Prostate gland (tissue), 2 donors: ENCODE results near the gene SH3PXD2A. TPM values are rescaled to one million over a fixed set of nuclear protein-coding genes. Genes with fewer than 3 reads are reported as not detected.

Experiments
- DNase-seq: peaks from one replicate; pipeline ENCODE4 v3.0.0-alpha.2; 2019; ENCODE audit warnings: low spot score
- H3K27ac ChIP-seq, 2 donors: fragments of 200-600 bp; sonication (generic); 2 replicates each; pipeline ENCODE4 v1.5.1; 2017 to 2019
- H3K27me3 ChIP-seq: fragments of 200-600 bp; sonication (generic); replicated peaks from 2 replicates; pipeline ENCODE4 v1.5.1; 2019; ENCODE audit not compliant: insufficient read depth
- H3K36me3 ChIP-seq, 2 donors: fragments of 200-600 bp; sonication (generic); 1 replicate in 1 of 2; 2 replicates in 1 of 2; pipeline versions ENCODE4 v1.5.1 to v1.8.1; 2017 to 2019
- H3K4me1 ChIP-seq: fragments of 200-600 bp; sonication (generic); replicated peaks from 2 replicates; pipeline ENCODE4 v1.5.1; 2019
- H3K4me3 ChIP-seq, 2 donors: fragments of 200-600 bp; sonication (generic); 2 replicates each; pipeline ENCODE4 v1.5.1; 2017 to 2019
- H3K9me3 ChIP-seq: fragments of 200-600 bp; sonication (generic); 2 replicates; pipeline ENCODE4 v1.5.1; 2017
- CTCF ChIP-seq, 4 experiments: fragments of 200-600 bp in 2 of 4; fragments of 450-650 bp in 2 of 4; sonication (generic) in 2 of 4; IDR thresholded peaks; 1 replicate in 3 of 4; 2 replicates in 1 of 4; pipeline ENCODE4 v1.5.1; 2016 to 2019; ENCODE audit warnings: antibody characterized with exemption in 4 of 4, mild to moderate bottlenecking in 2 of 4, moderate library complexity in 2 of 4
- POLR2A ChIP-seq: fragments of 450-650 bp; IDR thresholded peaks from one replicate; pipeline ENCODE4 v1.6.1; 2016; ENCODE audit warnings: antibody characterized with exemption, mild to moderate bottlenecking
- POLR2AphosphoS5 ChIP-seq: sonication (generic); formaldehyde crosslinking; IDR thresholded peaks from one replicate; pipeline ENCODE4 v1.6.1; 2017; ENCODE audit warnings: antibody characterized with exemption
- WGBS: methylation state at CpG from one replicate; pipeline ENCODE4 v1.1.5; 2018; 5-methylcytosine and 5-hydroxymethylcytosine counted together
- intact Hi-C: fragments of 100-400 bp; cut with DNase I; formaldehyde crosslinking; loops from one replicate; pipeline ENCODE4 v1.14.2; 2022
- total RNA-seq, 2 donors: library from RNA; depleted of rRNA; stranded (reverse); fragments of >200 nt; gene quantifications; one replicate each; pipeline ENCODE4 v1.1.0, GENCODE V29; 2016

SH3PXD2A gene
- total RNA-seq, 2 donors from 2014 or later: 14.2 to 26.4 TPM

- no peaks in the 10 kb centered on the region for H3K36me3 ChIP-seq
- no peak overlapping the region for H3K4me3 ChIP-seq
- no peak for TF ChIP-seq POLR2AphosphoS5
- no peak for TF ChIP-seq POLR2A
- no peak for TF ChIP-seq CTCF (IDR thresholded peaks at IDR 0.05)
- WGBS: 89% methylated on average over 7 of the region's 7 CpGs
- no peaks in the 10 kb centered on the region for H3K4me1 ChIP-seq
- no peak for DNase-seq
- intact Hi-C loops: no loop called here
- H3K27ac ChIP-seq: no peak overlapping the region
- no peaks in the 10 kb centered on the region for H3K9me3 ChIP-seq
- no peaks in the 10 kb centered on the region for H3K27me3 ChIP-seq
Observed at GRCh38 chr10:103727991-103728689, 127.2 kb downstream of the SH3PXD2A start.

DNA sequence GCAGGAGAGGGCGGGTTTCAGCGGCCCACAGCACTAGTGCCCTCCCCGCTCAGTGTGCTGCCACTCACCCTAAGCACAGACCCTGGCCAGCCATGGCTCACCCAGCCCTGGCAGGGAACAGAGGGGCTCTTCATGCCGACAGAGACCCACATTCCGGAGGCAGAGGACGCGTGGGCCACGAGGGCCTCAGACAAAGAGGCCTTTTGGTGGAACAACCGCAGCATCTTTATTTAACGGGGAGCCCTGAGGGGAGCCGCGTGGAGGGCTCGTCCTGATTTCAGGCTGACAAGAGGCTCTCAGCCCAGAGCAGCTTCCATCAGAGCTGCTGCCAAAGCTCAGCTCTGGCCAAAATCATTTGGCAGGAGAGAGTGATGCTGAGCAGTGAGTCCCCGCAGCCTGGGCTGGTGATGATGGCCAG, 127.8 kb downstream of the SH3PXD2A start:
- H3K27me3 ChIP-seq: no peaks in the 10 kb centered on the region
- H3K27ac ChIP-seq: no peak overlapping the region
- H3K36me3 ChIP-seq: no peaks in the 10 kb centered on the region
- no peaks in the 10 kb centered on the region for H3K4me1 ChIP-seq
- no peaks in the 10 kb centered on the region for H3K9me3 ChIP-seq
- WGBS: 27% methylated on average over 14 of the region's 14 CpGs
- DNase-seq: no peak
- H3K4me3 ChIP-seq: no peak overlapping the region
- intact Hi-C loops: no loop called here
- no peak for TF ChIP-seq POLR2AphosphoS5
- no peak for TF ChIP-seq POLR2A
- TF ChIP-seq CTCF (IDR thresholded peaks at IDR 0.05): no peak

- Histone ChIP-seq H3K4me3 (no peak overlapping the region), H3K4me1 (no peaks in the 10 kb centered on the region), H3K9me3 (no peaks in the 10 kb centered on the region), H3K27ac (no peak overlapping the region), H3K27me3 (no peaks in the 10 kb centered on the region), H3K36me3 (no peaks in the 10 kb centered on the region)
- WGBS: 97% methylated on average over 1 of the region's 1 CpG
- no peak for DNase-seq
- intact Hi-C loops: no loop called here
- no peak for TF ChIP-seq POLR2A
- no peak for TF ChIP-seq POLR2AphosphoS5
- TF ChIP-seq CTCF (IDR thresholded peaks at IDR 0.05): no peak
Observed at GRCh38 chr10:103726637-103727036, 128.7 kb downstream of the SH3PXD2A start.

GRCh38 chr10:103725242-103725641, 130.1 kb downstream of the SH3PXD2A start:
- Histone ChIP-seq H3K27ac (no peak overlapping the region), H3K4me3 (no peak overlapping the region), H3K36me3 (no peaks in the 10 kb centered on the region), H3K4me1 (no peaks in the 10 kb centered on the region), H3K27me3 (no peaks in the 10 kb centered on the region), H3K9me3 (no peaks in the 10 kb centered on the region)
- 93% methylated on average over 5 of the region's 5 CpGs for WGBS
- DNase-seq: no peak
- TF ChIP-seq POLR2AphosphoS5: no peak
- intact Hi-C loops: no loop called here

- H3K9me3 ChIP-seq: no peaks in the 10 kb centered on the region
- no peak for DNase-seq
- H3K27ac ChIP-seq: no peak overlapping the region
- H3K4me3 ChIP-seq: no peak overlapping the region
- no peaks in the 10 kb centered on the region for H3K27me3 ChIP-seq
- WGBS: 85% methylated on average over 2 of the region's 2 CpGs
- H3K4me1 ChIP-seq: no peaks in the 10 kb centered on the region
- intact Hi-C loops: no loop called here
- no peaks in the 10 kb centered on the region for H3K36me3 ChIP-seq
- TF ChIP-seq POLR2AphosphoS5 (no peak), CTCF (IDR thresholded peaks at IDR 0.05) (no peak), POLR2A (no peak)
Observed at GRCh38 chr10:103724771-103725170, 130.6 kb downstream of the SH3PXD2A start.
